ENCODE results near the gene CEACAM16.

- TF ChIP-seq CTCF (IDR thresholded peaks at IDR 0.05; ENCODE audit: insufficient read depth, low read length), result no peak
- TF ChIP-seq, protein P1, sequence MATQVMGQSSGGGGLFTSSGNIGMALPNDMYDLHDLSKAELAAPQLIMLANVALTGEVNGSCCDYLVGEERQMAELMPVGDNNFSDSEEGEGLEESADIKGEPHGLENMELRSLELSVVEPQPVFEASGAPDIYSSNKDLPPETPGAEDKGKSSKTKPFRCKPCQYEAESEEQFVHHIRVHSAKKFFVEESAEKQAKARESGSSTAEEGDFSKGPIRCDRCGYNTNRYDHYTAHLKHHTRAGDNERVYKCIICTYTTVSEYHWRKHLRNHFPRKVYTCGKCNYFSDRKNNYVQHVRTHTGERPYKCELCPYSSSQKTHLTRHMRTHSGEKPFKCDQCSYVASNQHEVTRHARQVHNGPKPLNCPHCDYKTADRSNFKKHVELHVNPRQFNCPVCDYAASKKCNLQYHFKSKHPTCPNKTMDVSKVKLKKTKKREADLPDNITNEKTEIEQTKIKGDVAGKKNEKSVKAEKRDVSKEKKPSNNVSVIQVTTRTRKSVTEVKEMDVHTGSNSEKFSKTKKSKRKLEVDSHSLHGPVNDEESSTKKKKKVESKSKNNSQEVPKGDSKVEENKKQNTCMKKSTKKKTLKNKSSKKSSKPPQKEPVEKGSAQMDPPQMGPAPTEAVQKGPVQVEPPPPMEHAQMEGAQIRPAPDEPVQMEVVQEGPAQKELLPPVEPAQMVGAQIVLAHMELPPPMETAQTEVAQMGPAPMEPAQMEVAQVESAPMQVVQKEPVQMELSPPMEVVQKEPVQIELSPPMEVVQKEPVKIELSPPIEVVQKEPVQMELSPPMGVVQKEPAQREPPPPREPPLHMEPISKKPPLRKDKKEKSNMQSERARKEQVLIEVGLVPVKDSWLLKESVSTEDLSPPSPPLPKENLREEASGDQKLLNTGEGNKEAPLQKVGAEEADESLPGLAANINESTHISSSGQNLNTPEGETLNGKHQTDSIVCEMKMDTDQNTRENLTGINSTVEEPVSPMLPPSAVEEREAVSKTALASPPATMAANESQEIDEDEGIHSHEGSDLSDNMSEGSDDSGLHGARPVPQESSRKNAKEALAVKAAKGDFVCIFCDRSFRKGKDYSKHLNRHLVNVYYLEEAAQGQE (IDR thresholded peaks at IDR 0.05; ENCODE audit: insufficient replicate concordance, low read depth), result no peak
- no peak for TF ChIP-seq POLR2AphosphoS5 (IDR thresholded peaks at IDR 0.05; ENCODE audit: low read depth)
These were observed 8.9 kb upstream of the CEACAM16 start for GRCh38 chr19:44690131-44690440.
